Activated CD4-positive, alpha-beta T cell treated with anti-CD3 and anti-CD28 coated beads, Interleukin-10, Interleukin-2, amounts not matched to agents 100 ng/mL and 50 ng/mL, durations not matched to agents 16 hours and 8 hours (primary cell): Measurements from ENCODE around the gene KRT32.
"Not testable (repeated sequence)": the region's sequence is repeated elsewhere in the genome, so short reads cannot be mapped to it uniquely, and the experiment has no call there.

ENCODE experiments used
- DNase-seq: peaks from one replicate; pipeline ENCODE4 v3.0.0-alpha.2; 2020

Gene KRT32

DNA sequence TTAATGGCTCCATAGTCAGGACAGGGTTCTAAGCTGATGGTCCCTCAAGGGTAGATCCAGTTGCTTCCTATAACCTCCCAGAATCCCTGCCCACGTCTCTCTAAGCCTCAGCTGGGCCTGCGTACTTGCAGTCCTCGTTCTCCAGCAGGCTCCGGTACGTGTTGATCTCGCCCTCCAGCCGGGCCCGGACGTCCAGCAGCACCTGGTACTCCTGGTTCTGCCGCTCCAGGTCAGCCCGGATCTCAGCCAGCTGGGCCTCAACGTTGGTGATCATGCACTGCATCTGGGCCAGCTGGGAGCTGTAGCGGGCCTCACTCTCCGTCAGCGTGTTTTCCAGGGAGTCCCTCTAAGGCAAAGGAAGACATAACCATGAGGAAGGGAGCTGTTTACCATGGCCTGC lies 4.5 kb downstream of the KRT32 start:
- no peak for DNase-seq

DNA sequence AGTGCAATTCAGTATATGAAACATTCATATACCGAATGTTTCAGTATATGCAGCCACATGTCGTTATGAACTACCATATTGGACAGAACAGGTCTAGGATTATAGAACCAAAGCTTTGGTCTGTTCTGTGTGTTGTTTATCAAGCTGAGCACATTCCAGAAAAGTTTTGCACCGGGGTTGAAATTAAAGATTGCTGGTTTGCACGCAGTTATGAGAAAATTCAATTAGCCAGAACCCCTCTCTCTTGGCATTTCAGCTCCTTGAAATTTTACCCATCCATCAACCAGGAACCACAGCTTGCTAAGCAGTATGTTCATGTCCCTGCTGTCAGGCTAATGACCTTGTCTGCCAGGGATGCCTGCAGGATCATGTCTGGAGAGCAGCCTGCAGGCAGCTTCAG lies 9.5 kb downstream of the KRT32 start:
- DNase-seq, result no peak

DNA sequence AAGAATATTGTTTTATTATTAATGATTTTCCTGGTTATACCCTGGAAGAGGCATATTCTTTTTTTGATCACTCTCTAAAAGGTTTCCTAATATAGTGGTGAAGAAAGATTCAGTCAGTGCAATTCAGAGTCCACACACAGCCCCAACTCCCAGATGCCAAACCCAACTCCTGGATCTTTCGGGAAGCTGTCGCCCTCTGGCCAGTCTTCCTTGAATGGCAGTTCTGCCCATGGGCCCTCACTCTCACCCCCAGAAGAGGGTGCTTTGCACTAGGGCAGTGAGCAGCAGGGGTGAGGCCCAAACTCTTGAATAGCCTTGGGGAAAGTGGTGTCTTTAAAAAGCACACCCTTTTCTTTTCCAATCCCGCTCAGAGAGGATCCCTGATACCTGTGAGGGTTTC lies 11.0 kb downstream of the KRT32 start:
- no peak for DNase-seq

DNA sequence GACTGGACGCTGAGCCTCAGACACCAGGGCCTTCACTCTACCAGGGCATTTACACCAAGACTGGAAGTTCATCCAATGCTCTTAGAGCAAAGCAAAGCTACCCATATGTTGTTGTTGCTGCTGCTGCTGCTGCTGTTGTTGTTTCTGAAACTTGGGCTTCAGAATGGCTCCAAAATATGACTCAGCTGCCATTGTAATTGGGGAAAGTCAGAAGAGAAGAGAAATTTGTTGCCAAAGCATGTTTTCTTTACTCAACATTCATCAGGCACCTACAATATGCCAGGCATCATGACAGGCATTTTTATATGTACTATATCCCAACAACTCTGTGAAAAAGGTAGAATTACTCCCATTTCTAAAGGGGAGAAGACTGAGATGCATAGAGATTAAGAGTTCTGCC lies 11.9 kb downstream of the KRT32 start:
- DNase-seq, result no peak

DNA sequence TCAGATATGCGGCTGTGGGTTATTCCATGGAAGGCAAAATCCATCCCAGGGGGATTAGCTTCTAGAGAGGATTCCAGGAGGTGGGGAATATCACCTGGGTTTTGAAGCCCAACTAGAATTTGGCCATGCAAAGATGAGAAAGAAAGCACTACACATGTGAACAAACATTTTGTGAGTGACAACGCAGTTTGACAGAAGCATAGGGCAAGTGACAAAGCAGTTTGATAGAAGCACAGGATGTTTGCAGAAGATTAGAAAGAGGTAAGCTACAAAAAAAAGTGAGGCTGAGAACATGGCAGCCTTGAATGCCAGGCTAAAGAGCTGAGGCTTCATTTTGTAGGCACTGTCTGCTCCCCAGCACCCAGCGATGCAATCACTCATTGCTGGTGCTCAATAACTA lies 14.1 kb downstream of the KRT32 start:
- DNase-seq, result no peak

DNA sequence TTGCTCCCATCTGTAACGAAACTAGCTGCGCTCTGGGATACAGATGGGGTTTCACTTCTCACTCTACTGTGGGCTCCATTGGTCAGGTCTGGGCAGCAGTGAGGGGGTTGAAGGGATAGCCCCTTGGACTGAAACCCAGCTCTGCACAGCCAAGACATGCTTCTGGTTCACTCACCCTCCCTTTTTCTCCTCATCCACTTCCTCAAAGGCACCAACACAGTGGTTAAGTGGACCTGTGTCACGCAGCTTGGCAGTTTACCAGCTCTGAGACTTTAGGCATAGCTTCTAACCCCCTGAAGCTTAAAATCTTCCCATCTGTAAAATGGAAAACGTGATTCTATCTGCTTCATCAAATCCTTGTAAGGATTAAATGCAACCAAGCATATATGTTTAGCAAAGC lies 14.9 kb downstream of the KRT32 start:
- no peak for DNase-seq

DNA sequence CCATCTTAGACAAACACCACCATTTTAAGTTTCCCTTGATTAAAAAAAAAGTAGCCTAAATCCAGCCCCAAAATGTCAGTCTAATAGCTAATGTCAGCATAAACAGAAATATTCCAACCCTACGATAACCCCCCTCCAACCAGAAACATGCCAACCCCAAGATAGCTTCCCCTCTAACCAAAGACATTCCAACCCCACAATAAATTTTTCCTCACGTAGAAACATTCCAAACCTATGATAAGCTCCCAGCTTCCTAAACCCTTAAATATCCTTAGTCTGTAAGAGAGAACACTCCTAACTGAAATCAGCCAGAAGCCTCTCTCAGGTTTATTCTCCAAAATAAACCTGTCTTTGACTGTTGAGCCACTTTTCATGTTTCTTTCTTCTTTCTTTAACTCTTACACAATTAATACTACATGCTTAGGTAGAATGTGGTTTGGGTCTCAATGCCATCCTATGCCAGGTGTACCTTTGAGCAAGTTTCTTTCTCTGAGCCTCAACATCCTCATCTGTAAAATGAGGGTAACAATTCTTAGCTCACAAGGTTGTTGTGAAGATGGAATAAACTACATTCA lies 15.9 kb downstream of the KRT32 start:
- no peak for DNase-seq

DNA sequence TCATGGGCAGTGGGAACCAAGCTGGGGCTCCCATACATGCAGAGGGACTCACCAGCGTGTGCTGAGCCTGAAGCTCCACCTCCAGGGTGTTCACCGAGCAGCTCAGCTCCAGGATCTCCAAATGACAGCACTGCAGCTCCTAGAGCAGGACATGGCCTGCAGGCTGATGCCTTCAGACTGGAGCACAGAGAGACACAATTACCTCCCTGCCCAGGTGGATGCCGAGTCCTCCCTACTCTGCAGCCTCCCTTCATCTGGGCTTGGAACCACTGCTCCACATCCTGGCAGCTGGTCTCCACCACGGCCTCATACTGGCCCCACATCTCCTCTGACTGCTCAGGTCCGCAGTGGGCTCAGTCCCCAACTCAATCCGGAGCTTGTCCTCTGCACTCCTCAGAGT lies 18.2 kb downstream of the KRT32 start:
- DNase-seq, result no peak

DNA sequence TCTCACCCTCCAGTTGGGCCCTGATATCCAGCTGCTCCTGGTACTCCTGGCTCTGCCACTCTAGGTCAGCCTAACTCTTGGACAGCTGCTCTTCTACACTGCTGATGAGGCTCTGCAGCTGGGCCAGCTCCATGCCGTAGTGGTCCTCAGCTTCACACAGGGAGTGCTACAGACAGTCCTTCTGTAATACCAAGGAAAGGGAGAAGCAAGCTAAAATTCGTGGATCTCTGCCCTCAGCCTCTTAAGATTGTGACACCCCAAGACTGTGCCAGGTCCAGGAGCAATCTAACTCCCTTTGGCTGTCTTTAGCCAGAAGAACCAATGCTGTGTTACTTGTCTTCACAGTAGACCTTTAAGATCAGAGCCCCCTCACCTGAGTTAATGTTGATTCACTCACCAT lies 18.7 kb downstream of the KRT32 start:
- no peak for DNase-seq

DNA sequence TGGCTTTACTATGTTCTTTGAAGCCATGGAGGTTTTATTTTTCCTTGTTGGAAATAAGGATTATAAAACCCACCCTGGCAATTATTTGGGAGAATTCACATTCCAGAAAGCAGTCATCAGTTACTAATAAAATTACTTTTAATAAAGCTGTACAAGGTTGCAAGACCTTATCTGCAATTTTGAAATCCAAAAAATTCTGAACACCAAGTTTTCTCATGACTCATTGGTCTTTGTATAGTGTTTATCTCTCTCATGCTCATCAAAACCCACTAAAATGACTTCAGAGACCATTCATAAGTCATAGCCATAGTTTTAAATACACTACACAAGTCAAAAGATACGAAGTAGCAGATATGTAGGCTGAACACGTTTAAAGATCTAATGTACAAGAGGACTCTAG lies 20.4 kb downstream of the KRT32 start:
- no peak for DNase-seq

DNA sequence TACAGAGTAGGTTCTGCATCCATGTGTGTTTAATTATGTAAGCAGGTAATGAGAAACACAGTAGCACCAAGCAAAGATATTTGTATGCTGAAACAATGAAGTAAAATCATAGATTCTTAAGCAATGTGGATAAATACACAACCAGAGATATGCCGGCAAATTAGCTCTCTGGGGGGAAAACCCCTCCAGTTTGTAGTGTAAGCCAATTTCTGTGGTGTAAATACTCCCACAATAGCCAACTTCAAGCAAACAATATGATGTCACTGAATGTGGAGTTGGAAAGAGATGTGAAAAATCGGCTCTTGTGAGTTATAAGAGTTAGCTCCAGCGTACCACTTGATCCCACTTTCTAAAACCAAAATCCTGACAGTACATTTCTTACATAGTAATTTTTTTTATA lies 22.5 kb downstream of the KRT32 start:
- DNase-seq, result no peak

DNA sequence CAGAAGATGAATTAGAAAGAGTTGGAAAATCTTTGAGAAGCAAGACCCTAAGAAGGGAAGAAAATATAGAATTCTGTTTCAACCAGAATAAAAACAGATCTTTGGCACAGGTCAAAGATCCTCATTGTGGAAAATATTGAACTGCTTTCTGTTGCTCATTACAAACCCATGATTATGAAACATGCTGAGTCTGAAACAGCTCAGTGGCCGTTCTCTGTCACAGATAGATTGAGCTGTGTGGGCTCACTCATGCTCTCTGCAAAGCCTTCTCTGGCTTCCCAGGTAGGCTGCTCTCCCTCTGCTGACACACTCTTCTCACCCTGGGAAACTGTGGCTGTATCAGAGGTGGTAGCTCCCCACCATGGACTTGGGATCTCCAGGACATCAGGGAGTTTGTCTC lies 23.0 kb downstream of the KRT32 start:
- DNase-seq, result no peak

DNA sequence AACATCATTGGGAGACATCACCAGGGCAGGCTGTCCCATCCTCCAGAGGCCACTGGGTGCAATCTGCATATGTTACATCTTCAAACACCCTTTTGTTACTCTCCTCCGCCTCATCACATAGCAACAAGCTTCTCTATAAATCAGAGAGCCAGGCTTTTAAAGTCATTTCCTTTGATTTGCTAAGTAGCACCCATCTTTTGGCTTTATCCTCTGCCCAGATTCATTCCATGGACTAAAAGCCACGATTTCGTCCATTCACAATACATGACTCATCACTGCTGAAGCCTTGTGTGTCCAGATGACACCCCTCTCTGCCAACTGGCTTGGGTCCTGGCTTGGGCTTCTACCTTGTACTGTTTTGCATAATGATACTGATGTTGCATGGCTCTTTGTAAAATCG lies 24.4 kb downstream of the KRT32 start:
- DNase-seq, result no peak

DNA sequence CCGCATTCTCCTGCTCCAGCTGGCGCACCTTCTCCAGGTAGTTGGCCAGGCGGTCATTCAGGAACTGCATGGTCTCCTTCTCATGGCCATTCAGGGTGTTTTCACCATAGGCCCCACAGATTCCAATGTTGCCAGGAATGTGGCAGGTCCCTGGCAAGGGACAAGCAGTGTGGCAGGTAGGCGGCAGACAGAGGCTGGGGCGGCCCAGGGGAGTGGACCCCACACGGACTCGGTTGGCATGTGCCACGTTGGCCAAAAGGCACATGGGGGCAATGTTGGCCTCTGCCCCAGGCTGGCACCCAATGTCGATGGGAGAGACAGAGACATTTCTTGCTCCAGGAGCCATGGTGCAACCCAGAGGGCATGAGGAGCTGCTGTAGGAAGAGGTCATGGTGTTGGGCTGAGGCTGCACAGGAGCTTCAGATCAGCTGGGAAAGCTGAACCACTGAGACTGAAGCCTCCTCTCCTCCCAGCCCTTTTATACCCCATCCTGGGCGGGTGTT lies 26.6 kb downstream of the KRT32 start, which contains the start of gene KRT38:
TSS of gene KRT38 (minus strand) at position 453 of the 503 bp plus-strand sequence. CDS start at position 391, 62 bp downstream.
- DNase-seq, result no peak

DNA sequence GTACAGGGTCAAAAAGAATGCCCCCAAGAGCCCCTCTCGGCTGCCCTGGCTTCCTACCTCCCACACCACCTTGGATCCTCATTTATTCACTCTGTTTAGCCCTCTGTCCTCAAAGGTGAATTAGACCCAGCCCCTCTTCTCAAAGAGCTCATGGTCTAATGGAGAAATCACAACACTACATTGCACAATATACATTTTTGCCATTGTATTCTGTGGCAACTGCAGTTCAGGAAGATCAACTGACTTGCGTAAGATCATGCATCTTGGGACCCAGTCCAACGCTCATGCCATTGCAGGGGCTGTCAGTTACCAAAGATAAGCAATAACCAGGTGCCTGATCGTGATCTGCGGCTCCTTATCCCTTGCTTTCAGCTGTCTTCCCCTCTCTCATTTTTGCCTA lies 27.8 kb downstream of the KRT32 start:
- DNase-seq, result no peak

DNA sequence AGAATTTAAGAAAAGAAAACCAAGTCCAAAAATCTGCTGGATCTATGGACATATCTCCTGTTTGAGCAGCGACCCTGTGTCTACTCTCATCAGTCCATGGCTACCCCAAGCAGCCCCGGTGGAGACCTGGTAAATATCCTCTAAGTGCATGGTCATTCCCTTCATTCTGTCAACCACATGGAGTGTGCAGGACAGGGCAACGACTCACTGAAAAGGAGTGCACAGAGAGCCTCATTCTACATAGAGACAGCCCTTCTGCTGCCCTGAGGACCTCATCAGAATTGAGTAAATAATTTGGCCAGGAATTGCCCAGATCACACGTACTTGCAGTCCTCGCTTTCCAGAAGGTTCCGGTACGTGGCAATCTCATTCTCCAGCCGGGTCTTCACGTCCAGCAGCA lies 29.4 kb downstream of the KRT32 start:
- no peak for DNase-seq

DNA sequence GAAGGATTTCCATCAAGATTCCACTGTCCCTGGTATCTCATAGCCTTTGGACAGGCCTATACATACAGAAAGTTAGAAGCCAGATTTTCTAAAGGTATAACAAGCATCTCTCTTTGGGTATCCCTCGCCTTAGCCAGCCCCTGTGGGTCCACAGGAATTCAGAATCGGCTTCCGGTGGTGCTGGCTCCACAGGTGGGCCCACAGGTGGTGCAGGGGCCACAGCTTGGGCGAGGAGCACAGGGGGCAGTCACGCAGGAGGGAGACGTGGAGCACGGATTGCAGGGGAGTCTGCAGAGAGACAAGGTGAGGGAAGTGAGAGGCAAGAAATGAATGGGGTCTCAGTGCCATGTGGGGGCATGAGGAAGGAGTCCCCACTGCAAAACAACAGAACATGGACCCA lies 29.9 kb downstream of the KRT32 start:
- no peak for DNase-seq

DNA sequence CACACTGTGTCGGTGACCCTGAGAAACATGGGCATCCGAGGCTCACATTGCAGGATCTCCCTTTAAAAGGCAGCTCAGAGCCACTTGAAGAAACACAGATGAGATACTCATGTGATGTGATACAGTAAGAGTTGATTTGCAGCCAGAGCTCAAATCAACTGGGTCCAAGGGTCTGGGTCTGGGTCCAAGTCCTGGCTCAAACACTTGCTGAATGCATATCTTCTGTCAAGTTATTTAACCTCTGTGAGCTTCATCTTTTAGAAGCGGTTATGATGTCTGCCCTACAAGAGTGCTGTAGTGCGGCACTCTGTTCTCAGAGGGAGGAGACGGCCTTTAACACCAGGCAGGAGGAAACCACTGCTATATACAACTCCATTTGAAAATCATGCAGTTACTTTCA lies 32.8 kb downstream of the KRT32 start:
- DNase-seq, result no peak

DNA sequence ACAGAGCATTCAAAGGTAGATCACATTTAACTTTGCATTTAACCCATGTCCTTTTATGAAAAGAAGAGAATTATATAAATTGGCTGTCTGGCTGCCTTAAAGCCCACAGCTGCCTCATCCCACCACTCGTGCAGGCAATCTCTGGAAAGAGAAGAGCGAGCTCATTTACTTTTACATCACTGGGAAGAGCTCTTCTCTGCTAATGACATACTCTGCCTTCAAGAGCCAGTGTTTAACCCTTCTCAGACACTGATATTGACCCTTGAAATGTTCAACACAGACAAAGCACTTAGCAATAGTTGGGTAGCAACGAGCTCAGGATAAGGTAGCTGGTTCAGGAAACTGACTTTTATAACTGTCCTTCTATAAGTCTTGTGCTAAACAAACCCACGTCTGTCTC lies 33.2 kb downstream of the KRT32 start:
- DNase-seq, result no peak

DNA sequence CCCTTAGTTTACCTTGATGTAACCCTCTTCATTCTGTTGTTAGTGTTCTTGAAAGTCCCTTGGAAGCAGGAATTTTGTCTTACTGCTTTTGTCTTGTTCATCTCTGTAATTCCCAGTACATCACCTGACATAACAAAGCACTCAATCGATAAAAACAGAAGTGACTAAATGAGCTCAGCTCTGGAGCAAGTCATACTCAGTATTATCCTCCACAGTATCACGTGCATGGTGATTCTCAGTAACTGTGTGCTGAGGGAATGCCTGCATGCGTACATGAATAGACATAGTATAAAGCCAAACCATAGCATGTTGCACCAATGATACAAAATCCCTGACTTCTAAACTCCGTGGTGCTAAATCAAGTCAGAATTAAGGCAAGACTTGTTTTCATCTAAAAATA lies 33.6 kb downstream of the KRT32 start:
- DNase-seq, result no peak

DNA sequence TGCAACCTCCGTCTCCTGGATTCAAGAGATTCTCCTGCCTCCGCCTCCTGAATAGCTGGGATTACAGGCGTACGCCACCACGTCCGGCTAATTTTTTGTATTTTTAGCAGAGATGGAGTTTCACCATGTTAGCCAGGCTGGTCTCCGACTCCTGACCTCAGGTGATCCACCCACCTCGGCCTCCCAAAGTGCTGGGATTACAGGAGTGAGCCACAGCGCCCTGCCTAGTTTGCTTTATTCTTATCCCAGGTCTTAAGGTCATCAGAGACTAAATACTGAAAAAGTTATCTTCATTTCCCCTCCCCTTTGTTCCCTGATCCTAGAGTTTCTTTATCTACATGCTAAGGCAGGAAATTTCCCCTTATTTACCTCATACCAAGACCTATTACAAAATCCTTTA lies 36.8 kb downstream of the KRT32 start:
- not testable (repeated sequence) for DNase-seq

DNA sequence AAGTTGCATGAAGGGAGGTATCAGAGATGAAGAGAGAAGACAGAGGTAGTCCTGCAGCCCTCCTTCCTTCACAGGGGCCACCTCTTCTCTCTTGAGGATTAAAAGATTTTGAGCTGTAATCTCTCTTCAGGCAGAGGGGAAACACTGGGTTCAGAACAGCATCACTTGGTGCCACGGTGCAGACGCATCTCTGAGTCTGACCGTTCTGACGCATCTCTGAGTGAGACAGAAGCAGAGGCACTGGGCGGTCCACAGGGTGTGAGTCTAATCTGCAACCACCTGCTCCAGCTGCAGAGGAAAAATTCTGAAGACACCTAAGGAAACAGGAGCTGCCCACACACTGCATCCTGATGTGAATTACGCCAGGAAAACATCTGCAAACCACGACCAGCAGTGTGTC lies 37.5 kb downstream of the KRT32 start:
- DNase-seq, result no peak

DNA sequence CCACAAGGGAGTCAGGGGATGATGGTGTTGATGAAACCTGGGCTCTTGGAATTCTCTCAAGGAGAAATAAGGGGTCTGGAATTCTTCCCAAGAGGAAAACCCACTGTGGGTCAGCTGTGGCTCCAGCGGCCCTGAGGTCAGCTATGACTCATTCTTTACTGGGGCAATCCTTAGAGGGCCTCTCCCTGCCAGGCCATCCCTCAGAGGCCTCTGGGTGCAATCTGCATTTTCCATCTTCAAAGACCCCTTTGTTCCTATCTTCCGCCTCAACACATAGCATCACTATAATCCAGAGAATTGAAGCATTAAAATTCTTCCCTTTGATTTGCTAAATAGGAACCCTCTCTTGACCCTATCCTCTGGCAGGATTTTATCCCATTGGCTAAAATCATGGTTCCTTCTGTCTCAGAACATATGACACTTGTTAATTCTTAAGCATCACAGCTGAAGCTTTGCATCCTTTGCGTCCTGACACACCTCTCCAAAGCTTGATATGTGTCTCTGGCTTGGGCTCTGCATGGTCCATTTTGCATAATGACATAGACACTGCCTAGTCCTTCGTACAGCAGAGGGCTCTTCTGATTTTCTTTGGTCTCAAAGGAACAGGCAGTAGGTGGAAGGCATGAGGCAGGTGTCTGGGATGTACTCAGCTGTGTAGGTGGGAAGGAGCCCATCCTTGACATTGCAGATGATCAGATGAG lies 38.4 kb downstream of the KRT32 start:
- DNase-seq, result no peak

DNA sequence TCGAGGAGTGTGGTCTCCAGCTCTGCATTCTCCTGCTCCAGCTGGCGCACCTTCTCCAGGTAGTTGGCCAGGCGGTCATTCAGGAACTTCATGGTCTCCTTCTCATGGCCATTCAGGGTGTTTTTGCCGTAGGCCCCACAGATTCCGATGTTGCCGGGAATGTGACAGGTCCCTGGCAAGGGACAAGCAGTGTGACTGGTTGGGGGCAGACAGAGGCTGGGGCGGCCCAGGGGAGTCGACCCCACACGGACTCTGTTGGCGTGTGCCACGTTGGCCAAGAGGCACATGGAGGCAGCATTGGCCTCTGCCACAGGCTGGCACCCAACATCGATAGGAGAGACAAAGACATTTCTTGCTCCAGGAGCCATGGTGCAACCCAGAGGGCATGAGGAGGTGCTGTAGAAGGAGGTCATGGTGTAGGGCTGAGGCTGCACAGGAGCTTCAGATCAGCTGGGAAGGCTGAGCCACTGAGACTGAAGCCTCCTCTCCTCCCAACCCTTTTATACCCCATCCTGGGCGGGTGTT lies 43.0 kb downstream of the KRT32 start, which contains the start of gene KRT37:
TSS of gene KRT37 (minus strand) at position 475 of the 525 bp plus-strand sequence. CDS start at position 413, 62 bp downstream.
- DNase-seq, result no peak

DNA sequence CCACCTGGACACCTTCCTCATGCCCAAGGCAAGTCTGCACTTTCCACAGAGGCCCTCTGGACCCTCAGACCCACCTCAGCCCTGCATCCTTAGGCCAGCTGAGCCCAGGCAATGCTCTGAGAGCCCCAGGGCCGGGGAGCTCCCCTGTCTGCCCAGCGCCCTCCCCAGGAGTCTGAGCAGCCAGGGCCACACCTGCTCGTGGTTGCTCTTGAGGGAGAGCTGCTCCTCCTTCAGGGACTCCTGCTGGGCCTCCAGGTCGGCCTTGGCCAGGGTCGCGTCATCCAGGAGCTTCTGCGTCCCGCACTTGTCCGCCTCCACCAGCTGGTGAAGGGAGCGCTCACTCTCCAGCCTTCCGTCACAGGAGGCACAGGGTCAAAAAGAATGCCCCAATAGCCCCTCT lies 44.6 kb downstream of the KRT32 start:
- not testable (repeated sequence) for DNase-seq
